Measurements from ENCODE around the gene SCAF1.
"Not testable (repeated sequence)": the region's sequence is repeated elsewhere in the genome, so short reads cannot be mapped to it uniquely, and the experiment has no call there.

The SCAF1 gene

GRCh38 chr19:49616532-49616931, 25.5 kb upstream of the SCAF1 start:
- no peak overlapping the region for H3K4me3 ChIP-seq (ENCODE audit: low read length)
- H3K4me1 ChIP-seq (ENCODE audit: insufficient read depth, low read length), result no peaks in the 10 kb centered on the region
- H3K27me3 ChIP-seq (ENCODE audit: insufficient read depth, low read length), result no peaks in the 10 kb centered on the region
- no peak overlapping the region for H3K9ac ChIP-seq (ENCODE audit: low read depth, low read length)
- peaks cover 81% of the 10 kb centered on the region for H3K36me3 ChIP-seq (ENCODE audit: insufficient read depth, low read length)
- 95% methylated on average over 7 of the region's 7 CpGs for WGBS
- no peaks in the 10 kb centered on the region for H3K9me3 ChIP-seq (ENCODE audit: insufficient read depth, low read depth, low read length)
- H3K27ac ChIP-seq (ENCODE audit: low read depth, low read length), result no peak overlapping the region

- no peak overlapping the region for H3K27ac ChIP-seq (ENCODE audit: low read depth, low read length)
- H3K27me3 ChIP-seq (ENCODE audit: insufficient read depth, low read length), result no peaks in the 10 kb centered on the region
- no peak overlapping the region for H3K9ac ChIP-seq (ENCODE audit: low read depth, low read length)
- peaks cover 85% of the 10 kb centered on the region for H3K36me3 ChIP-seq (ENCODE audit: insufficient read depth, low read length)
- no peaks in the 10 kb centered on the region for H3K4me1 ChIP-seq (ENCODE audit: insufficient read depth, low read length)
- H3K9me3 ChIP-seq (ENCODE audit: insufficient read depth, low read depth, low read length), result no peaks in the 10 kb centered on the region
- no peak overlapping the region for H3K4me3 ChIP-seq (ENCODE audit: low read length)
- WGBS, result 95% methylated on average over 6 of the region's 7 CpGs
Observed at GRCh38 chr19:49616945-49617344, 25.1 kb upstream of the SCAF1 start.

GRCh38 chr19:49617860-49618259, 24.1 kb upstream of the SCAF1 start:
- not testable (repeated sequence) for H3K4me3 ChIP-seq (ENCODE audit: low read length); H3K4me1 ChIP-seq (ENCODE audit: insufficient read depth, low read length); H3K27me3 ChIP-seq (ENCODE audit: insufficient read depth, low read length); H3K27ac ChIP-seq (ENCODE audit: low read depth, low read length); H3K9me3 ChIP-seq (ENCODE audit: insufficient read depth, low read depth, low read length); H3K9ac ChIP-seq (ENCODE audit: low read depth, low read length)
- peaks cover 82% of the 10 kb centered on the region for H3K36me3 ChIP-seq (ENCODE audit: insufficient read depth, low read length)
- 98% methylated on average over 13 of the region's 13 CpGs for WGBS

- WGBS, result 93% methylated on average over 23 of the region's 27 CpGs
- Histone ChIP-seq H3K4me3 (ENCODE audit: low read length) (no peak overlapping the region), H3K9me3 (ENCODE audit: insufficient read depth, low read depth, low read length) (no peaks in the 10 kb centered on the region), H3K27ac (ENCODE audit: low read depth, low read length) (no peak overlapping the region), H3K4me1 (ENCODE audit: insufficient read depth, low read length) (no peaks in the 10 kb centered on the region), H3K36me3 (ENCODE audit: insufficient read depth, low read length) (peaks cover 50% of the 10 kb centered on the region), H3K9ac (ENCODE audit: low read depth, low read length) (no peak overlapping the region), H3K27me3 (ENCODE audit: insufficient read depth, low read length) (no peaks in the 10 kb centered on the region)
Observed at GRCh38 chr19:49624967-49625910, 16.8 kb upstream of the SCAF1 start.

- 99% methylated on average over 10 of the region's 11 CpGs for WGBS
- Histone ChIP-seq H3K4me1 (ENCODE audit: insufficient read depth, low read length) (no peaks in the 10 kb centered on the region), H3K9ac (ENCODE audit: low read depth, low read length) (no peak overlapping the region), H3K27me3 (ENCODE audit: insufficient read depth, low read length) (no peaks in the 10 kb centered on the region), H3K9me3 (ENCODE audit: insufficient read depth, low read depth, low read length) (no peaks in the 10 kb centered on the region), H3K36me3 (ENCODE audit: insufficient read depth, low read length) (peaks cover 46% of the 10 kb centered on the region), H3K4me3 (ENCODE audit: low read length) (no peak overlapping the region), H3K27ac (ENCODE audit: low read depth, low read length) (no peak overlapping the region)
Observed at GRCh38 chr19:49626226-49626625, 15.8 kb upstream of the SCAF1 start.

GRCh38 chr19:49629659-49630058, 12.3 kb upstream of the SCAF1 start:
- 97% methylated on average over 9 of the region's 9 CpGs for WGBS

GRCh38 chr19:49631014-49631588, 10.9 kb upstream of the SCAF1 start:
- H3K9me3 ChIP-seq (ENCODE audit: insufficient read depth, low read depth, low read length), result no peaks in the 10 kb centered on the region
- WGBS, result 92% methylated on average over 9 of the region's 9 CpGs
- H3K27me3 ChIP-seq (ENCODE audit: insufficient read depth, low read length), result no peaks in the 10 kb centered on the region
- H3K4me1 ChIP-seq (ENCODE audit: insufficient read depth, low read length), result no peaks in the 10 kb centered on the region
- H3K9ac ChIP-seq (ENCODE audit: low read depth, low read length), result no peak overlapping the region
- peaks cover 20% of the 10 kb centered on the region for H3K36me3 ChIP-seq (ENCODE audit: insufficient read depth, low read length)
- H3K4me3 ChIP-seq (ENCODE audit: low read length), result no peak overlapping the region
- no peak overlapping the region for H3K27ac ChIP-seq (ENCODE audit: low read depth, low read length)

More at GRCh38 chr19:49629659-49630058, 12.3 kb upstream of the SCAF1 start:
- H3K9me3 ChIP-seq (ENCODE audit: insufficient read depth, low read depth, low read length), result no peaks in the 10 kb centered on the region
- H3K4me1 ChIP-seq (ENCODE audit: insufficient read depth, low read length), result no peaks in the 10 kb centered on the region
- no peak overlapping the region for H3K27ac ChIP-seq (ENCODE audit: low read depth, low read length)
- no peaks in the 10 kb centered on the region for H3K27me3 ChIP-seq (ENCODE audit: insufficient read depth, low read length)
- H3K4me3 ChIP-seq (ENCODE audit: low read length), result no peak overlapping the region
- peaks cover 27% of the 10 kb centered on the region for H3K36me3 ChIP-seq (ENCODE audit: insufficient read depth, low read length)
- H3K9ac ChIP-seq (ENCODE audit: low read depth, low read length), result no peak overlapping the region

- 94% methylated on average over 19 of the region's 19 CpGs for WGBS
- H3K4me1 ChIP-seq (ENCODE audit: insufficient read depth, low read length), result no peaks in the 10 kb centered on the region
- no peaks in the 10 kb centered on the region for H3K27me3 ChIP-seq (ENCODE audit: insufficient read depth, low read length)
- no peaks in the 10 kb centered on the region for H3K9me3 ChIP-seq (ENCODE audit: insufficient read depth, low read depth, low read length)
- peaks cover 14% of the 10 kb centered on the region for H3K36me3 ChIP-seq (ENCODE audit: insufficient read depth, low read length)
- H3K27ac ChIP-seq (ENCODE audit: low read depth, low read length), result no peak overlapping the region
- no peak overlapping the region for H3K9ac ChIP-seq (ENCODE audit: low read depth, low read length)
- no peak overlapping the region for H3K4me3 ChIP-seq (ENCODE audit: low read length)
Observed at GRCh38 chr19:49631610-49632192, 10.3 kb upstream of the SCAF1 start.

GRCh38 chr19:49632576-49632975, 9.4 kb upstream of the SCAF1 start:
- 98% methylated on average over 5 of the region's 5 CpGs for WGBS
- Histone ChIP-seq H3K4me1 (ENCODE audit: insufficient read depth, low read length) (no peaks in the 10 kb centered on the region), H3K27ac (ENCODE audit: low read depth, low read length) (no peak overlapping the region), H3K27me3 (ENCODE audit: insufficient read depth, low read length) (no peaks in the 10 kb centered on the region), H3K9me3 (ENCODE audit: insufficient read depth, low read depth, low read length) (no peaks in the 10 kb centered on the region), H3K4me3 (ENCODE audit: low read length) (no peak overlapping the region), H3K9ac (ENCODE audit: low read depth, low read length) (no peak overlapping the region), H3K36me3 (ENCODE audit: insufficient read depth, low read length) (peaks cover 8% of the 10 kb centered on the region)

GRCh38 chr19:49633273-49633672, 8.7 kb upstream of the SCAF1 start:
- H3K4me3 ChIP-seq (ENCODE audit: low read length); H3K27ac ChIP-seq (ENCODE audit: low read depth, low read length); H3K9ac ChIP-seq (ENCODE audit: low read depth, low read length); H3K27me3 ChIP-seq (ENCODE audit: insufficient read depth, low read length); H3K36me3 ChIP-seq (ENCODE audit: insufficient read depth, low read length); H3K9me3 ChIP-seq (ENCODE audit: insufficient read depth, low read depth, low read length); H3K4me1 ChIP-seq (ENCODE audit: insufficient read depth, low read length): not testable (repeated sequence)
- 89% methylated on average over 9 of the region's 9 CpGs for WGBS

GRCh38 chr19:49635530-49636232, 6.3 kb upstream of the SCAF1 start:
- H3K36me3 ChIP-seq (ENCODE audit: insufficient read depth, low read length), result no peaks in the 10 kb centered on the region
- H3K27me3 ChIP-seq (ENCODE audit: insufficient read depth, low read length), result no peaks in the 10 kb centered on the region
- H3K4me3 ChIP-seq (ENCODE audit: low read length), result no peak overlapping the region
- peaks cover 5% of the 10 kb centered on the region; the same call in 1 of the 2 replicates for H3K4me1 ChIP-seq (ENCODE audit: insufficient read depth, low read length)
- H3K9me3 ChIP-seq (ENCODE audit: insufficient read depth, low read depth, low read length), result no peaks in the 10 kb centered on the region
- H3K9ac ChIP-seq (ENCODE audit: low read depth, low read length), result no peak overlapping the region
- WGBS, result 64% methylated on average over 24 of the region's 24 CpGs
- no peak overlapping the region for H3K27ac ChIP-seq (ENCODE audit: low read depth, low read length)

Measured in HUES64 (cell line).